ENCODE results near the gene LSM14A.
A peak's percentile ranks its signal among the peaks of the same experiment; 100 is the strongest.
"Not testable (repeated sequence)": the region's sequence is repeated elsewhere in the genome, so short reads cannot be mapped to it uniquely, and the experiment has no call there.

LSM14A gene

DNA sequence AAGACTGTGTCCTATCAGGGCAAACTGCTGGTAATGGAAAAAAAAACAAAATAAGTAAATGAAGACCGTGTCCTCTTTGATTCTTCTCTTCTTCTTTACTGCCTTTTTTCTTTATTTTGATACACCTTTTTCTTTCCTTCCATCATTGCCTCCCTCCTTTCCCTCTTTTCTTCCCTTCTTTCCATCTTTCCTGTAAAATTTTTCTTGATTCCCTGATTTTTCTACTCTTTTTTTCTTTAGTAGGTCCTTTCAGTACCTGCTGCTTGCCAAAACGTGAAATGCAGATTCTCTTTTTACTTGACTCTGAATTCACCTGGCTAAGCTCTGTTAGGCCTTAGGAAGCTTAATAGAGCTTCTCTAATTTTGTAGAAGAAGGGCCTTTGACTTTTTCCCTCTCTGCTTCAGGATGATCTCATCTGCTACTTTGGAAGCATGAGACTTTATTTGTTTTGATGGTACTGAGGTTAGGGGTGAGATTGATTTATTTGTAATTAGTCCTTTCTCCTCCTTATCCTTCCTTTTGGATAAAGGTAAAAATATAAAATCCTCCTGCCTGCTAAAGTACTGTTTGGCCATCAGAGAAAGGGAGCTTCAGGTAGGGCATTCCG, 19.2 kb downstream of the LSM14A start:
- DNase-seq = no peak

GRCh38 chr19:34193439-34193838, 21.1 kb downstream of the LSM14A start:
- DNase-seq = no peak

DNA sequence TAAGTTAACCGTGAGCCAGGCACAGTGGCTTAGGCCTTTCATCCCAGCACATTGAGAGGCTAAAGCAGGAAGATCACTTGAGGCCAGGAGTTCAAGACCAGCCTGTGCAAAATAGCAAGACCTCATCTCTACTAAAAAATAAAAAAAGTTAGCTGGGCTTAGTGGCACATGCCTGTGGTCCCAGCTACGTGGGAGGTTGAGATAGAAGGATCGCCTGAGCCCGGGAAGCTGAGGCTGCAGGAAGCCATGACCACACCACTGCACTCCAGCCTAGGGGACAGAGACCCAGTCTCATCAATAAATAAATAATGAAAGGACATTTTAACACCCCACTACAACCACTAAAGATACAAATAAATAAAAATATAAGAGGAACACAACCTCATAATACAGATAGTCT, 21.6 kb downstream of the LSM14A start:
- DNase-seq = no peak

DNA sequence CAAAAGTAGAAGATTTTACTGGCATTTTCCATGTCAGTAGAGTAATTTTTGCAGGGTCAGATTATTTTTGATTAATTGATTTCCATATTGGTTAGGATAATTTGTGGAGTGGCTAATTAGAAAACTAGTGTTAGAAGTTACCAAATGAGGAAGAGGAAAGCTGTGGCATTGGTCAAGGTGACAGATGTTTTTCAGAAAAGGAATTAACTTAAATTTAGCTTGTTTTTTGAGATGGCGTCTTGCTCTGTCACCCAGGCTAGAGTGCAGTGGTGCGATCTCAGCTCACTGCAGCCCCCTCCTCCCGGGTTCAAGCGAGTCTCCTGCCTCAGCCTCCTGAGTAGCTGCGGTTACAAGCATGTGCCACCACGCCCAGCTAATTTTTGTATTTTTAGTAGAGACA, 28.8 kb downstream of the LSM14A start:
- DNase-seq = no peak

DNA sequence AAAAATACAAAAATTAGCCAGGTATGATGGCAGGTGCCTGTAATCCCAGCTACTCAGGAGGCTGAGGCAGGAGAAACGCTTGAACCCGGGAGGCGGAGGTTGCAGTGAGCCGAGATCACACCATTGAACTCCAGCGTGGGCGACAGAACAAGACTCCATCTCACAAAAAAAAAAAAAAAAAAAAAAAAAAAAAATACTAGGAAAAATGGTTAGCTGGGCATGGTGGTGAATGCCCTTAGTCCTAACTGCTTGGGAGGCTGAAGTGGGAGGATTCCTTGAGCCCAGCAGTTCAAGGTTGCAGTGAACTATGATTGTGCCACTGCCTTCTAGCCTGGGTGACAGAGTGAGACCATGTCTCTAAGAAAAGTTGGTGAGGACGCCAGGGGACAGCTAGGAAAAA, 33.0 kb downstream of the LSM14A start:
- DNase-seq = not testable (repeated sequence)

- DNase-seq = no peak
Observed at GRCh38 chr19:34208291-34208884, 36.1 kb downstream of the LSM14A start.

- no peak for DNase-seq
Observed at GRCh38 chr19:34209726-34210125, 37.4 kb downstream of the LSM14A start.

- DNase-seq = no peak
Observed at GRCh38 chr19:34213283-34213682, 41.0 kb downstream of the LSM14A start.

DNA sequence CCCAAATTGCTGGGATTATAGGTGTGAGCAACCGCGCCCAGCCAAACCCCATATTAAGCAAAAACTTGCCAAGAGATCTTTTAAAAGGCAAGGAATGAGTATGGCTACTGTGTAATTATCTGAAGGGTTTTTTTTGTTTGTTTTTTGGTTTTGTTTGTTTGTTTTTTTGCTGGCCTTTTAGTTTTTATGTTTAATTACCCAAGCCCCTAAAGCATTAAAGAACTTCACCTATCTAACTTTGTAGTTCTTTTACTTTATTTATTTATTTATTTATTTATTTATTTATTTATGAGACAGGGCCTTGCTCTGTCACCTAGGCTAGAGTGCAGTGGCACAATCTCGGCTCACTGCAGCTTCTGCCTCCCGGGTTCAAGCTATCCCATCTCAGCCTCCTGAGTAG, 41.7 kb downstream of the LSM14A start:
- no peak for DNase-seq

GRCh38 chr19:34215006-34215665, 42.8 kb downstream of the LSM14A start:
- no peak for DNase-seq

DNA sequence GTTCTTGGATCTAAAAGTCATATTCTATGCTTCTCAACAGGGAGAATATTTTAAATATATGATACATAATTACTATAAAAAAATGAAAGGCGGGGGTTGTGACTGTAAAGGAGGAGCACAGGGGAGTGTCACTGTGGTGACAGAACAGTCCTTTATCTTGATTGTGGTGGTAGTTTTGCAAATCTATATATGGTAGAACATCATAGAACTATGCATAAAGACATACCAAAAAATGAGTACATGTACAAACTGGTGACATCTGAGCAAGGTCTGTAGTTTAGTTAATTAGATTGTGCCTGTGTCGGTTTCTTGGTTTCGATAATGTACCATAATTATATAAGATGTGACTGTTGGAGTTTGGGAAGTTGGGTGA, 43.3 kb downstream of the LSM14A start:
- no peak for DNase-seq

GRCh38 chr19:34216745-34217219, 44.5 kb downstream of the LSM14A start:
- DNase-seq = not testable (repeated sequence)

GRCh38 chr19:34217952-34218817, 45.9 kb downstream of the LSM14A start:
- DNase-seq = peak in 2 of 3 donors; percentile 5 to 26

DNA sequence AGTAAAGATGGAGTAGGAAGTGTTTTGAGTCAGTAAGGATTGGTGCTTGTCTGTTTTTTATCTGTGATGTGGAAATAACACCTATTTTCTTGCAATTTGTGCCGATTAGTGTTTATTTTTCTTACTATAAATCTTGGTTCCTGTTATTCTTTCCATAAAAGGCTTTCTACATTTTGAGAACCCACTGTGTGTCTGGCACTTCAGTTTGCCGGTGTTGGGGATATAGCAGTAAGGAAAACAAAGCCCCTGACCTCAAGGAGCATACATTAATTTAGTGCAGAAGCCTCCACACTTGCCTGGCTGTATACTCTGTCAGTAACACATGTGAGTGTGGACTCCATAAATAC, 46.5 kb downstream of the LSM14A start:
- DNase-seq = no peak

- peak; percentile 80 to 85 (median 84) for DNase-seq
Observed at GRCh38 chr19:34220472-34221063, 48.3 kb downstream of the LSM14A start.

DNA sequence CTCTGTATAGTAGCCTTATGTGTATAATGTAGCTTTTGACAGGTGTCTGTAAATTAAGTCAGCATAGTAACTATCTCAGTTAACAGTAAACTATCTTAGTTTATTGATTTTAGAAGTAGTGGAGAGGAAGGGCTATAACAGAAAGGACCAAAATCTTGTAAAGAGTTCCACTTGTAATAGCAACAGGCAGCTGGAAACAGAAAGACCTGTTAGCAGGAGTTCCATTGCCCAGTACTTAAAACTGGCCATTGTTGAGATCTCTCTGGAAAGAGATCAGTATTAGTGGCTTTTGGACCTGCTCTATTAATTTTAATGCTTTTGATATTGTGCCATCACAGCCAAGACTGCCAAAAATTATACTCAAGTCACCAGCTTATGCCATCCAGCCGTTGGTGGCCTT, 50.1 kb downstream of the LSM14A start:
- no peak for DNase-seq

GRCh38 chr19:34224996-34225658, 52.8 kb downstream of the LSM14A start:
- DNase-seq = peak in 1 of 3 donors; percentile 12

GRCh38 chr19:34225659-34226015, 53.3 kb downstream of the LSM14A start:
- no peak for DNase-seq

DNA sequence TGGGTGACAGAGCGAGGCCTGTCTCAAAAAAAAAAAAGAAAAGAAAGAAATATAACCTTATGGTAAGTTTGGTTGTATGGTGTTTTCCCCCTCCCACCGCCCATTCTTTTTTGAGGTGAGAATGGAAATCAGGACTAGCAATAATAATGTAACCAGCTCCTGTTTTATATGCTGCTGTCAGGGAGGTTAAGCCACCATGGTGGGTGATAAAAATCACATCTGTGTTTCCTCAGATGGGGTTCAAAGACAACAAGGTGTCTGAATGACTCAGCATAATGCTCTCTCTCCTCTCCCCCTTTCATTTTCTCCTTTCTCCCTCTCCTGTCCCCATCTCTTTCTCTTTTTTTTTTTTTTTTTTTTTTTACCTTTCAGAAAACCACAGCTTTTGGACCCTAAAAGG, 53.7 kb downstream of the LSM14A start:
- no peak for DNase-seq

DNA sequence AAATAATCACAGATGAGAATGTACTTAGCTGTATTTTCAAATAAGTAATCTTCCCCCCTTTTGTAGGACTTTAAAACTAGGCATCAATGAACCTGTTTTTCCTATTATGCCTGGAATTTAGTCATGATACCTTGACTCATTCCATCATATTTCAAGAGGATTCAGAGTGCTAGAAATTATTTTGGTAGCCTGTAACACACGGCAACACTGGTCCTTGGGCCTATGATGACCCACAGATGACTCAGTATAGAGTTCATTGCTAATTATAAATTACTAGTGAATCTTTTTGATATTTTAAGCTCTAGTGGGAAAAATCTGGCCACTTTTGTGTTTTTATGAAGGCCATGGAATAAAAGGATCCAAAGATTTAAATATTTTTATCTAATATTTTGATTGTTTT, 56.0 kb downstream of the LSM14A start:
- DNase-seq = no peak

DNA sequence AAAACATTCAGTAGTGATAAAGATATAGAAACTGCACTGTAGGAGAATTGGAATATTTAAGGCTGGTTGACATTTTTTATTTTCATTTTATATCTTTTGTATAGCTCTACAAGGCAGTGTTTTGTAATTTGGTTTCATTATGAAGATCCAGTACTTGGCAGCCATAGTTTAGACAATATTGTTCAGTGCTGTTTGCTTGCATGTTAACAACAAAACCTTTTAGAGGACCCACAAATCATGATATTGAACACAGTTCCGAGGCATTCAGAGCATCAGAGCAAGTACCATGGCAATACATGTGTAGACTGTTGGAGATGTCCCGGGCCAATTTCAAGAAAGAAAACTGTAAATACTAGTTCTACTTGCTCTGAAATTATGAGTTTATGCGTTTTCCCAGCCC, 56.5 kb downstream of the LSM14A start:
- DNase-seq = no peak

DNA sequence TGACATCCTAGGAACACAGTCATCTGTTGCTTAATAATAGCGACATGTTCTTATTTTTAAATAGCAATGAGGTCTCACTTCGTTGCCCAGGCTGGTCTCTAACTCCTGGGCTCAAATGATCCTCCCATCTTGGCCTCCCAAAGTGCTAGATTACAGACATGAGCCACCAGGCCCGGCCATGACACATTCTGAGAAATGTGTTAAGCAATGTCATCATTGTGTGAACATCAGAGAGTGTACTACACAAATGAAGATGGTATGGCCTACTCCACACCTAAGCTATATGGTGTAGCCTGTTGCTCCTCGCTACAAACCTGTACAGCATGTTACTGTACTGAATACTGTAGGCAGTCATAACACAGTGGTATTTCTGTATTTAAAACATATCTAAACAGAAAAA, 57.4 kb downstream of the LSM14A start:
- no peak for DNase-seq

GRCh38 chr19:34230820-34231219, 58.5 kb downstream of the LSM14A start:
- no peak for DNase-seq

All from suppressor macrophage treated with lipopolysaccharide for 1 hour (primary cell).